Measurements from ENCODE around the gene NPAS3.

NPAS3 gene

DNA sequence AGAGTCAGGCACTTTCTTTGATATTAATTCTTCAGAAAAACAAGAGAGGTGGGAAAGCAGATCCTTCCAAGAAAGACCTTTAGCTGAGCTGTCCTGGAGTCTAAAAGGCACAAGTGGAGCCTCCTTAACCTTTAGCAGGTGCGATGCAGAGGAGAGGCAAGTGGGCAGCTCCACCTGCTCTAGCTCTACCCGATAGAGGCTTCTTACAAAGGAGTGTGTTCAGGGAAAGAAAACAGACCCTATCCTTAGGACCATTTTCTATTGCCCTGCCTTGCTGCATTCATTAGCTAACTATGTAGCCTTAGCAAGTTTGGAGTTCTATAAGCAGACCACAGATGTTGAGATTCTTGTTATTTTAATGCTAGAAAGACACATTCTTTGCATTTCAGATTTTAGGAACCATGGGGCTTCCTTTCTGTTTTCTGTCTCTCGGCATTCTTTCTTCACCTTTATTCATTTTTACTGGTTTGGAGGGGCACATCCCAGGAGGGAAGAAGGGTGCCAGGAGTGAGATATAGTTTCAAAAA, 797.7 kb downstream of the NPAS3 start:
- DNase-seq, result no peak

DNA sequence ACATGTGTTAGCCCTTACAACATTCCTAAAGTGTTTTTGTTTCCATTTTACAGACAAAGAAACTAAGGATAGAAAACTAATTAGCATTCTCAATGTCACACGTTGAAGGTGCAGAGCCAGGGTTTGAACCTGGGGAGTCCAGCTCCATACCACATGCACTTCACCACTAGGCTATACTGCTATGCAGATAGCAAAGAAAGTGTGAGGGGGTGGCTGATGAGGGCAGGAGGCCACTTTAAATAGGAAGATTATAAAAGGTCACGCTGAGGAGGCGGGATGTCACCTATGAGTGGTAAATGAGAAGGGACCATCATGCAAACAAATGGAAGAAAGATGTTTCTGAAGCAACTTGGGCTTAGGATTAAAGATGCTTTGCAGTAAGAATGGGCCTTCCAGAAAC, 798.3 kb downstream of the NPAS3 start:
- no peak for DNase-seq

DNA sequence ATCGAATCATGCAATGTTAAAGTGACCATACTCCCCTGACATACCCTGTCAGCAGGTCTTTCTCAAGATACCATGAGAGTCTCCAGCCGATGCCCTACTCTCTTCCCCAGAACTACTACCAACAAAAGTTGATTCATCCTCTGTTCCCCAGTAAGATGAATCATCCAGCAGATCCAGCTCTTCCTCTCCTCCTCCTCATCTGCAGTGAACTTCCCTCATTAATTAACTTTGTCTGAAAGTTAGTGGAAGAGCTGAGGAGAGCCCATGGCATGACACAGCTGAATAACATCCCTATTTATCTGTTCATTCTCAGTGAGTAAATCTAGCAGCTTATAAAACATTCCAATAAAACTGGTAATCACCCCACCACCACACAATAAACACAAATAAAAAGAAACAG, 798.8 kb downstream of the NPAS3 start:
- DNase-seq, result no peak

DNA sequence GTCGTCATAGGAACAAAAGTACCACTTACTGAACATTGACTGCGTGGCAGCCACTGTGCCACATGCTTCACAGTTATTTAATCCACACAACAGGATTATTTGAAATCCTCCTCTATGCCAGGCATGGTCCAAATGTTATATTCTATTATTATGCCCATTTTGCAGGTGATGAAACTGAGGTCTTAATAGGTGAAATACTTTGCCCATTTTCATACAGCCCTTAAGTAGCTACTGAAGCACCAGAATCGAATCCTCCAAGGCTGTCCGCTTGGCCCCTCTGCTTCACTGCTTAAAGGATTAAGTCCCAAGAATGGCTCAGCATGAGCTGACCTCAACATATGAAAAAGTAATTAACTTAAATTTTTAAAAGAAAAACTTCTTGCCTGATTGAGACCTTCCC, 799.4 kb downstream of the NPAS3 start:
- DNase-seq, result no peak

DNA sequence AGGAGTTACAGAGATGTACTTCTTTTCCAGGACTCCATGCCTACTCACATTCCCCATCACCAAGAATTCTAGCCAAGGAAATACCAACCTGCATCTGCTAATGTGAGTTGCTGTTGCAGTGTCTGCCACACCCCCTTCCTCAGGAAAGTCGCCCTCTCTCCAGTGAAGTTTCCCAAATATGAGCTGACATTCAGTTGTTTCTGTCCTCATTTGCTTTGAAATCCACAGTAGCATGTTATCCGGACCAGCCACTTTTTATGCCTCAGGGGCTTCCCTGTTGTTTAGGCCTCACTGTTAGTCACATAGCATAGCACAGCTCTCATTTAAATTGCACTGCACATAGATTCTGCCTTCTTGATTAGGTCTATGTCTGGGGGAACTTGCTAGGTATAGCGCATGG, 799.8 kb downstream of the NPAS3 start:
- DNase-seq, result no peak

DNA sequence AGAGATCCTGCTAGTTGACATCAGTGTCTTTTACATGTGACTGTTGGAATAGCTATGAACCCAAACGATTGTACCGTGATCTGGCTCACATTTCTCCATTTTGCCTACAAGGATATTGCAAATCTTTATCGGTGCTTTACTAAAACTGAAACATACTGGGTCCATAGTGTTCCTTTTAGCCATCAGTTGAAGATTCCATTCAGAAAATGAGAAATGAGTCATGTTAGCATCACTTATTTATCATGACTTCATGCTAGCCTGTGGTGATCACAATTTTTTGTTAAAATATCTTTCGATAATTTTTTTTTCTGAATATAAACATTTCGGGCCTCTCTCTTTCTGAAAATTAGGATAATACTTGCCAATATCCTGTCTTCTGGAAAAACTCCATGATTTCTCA, 801.9 kb downstream of the NPAS3 start:
- DNase-seq, result no peak

DNA sequence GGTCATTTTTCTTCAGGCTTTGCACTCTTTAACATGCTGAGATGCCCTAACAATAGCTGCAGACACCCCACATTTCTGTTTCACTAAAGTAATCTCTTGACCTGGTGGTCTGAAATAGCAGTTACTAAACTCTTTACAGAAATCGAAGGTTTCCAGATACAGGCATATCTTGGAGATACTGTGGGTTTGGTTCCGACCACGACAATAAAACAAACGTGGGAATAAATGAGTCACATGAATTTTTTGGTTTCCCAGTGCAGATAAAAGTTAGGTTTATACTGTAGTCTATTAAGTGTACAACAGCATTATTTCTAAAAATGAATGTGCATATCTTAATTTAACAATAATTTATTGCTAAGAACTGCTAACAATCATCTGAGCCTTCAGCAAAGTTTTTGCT, 803.5 kb downstream of the NPAS3 start:
- DNase-seq, result no peak

DNA sequence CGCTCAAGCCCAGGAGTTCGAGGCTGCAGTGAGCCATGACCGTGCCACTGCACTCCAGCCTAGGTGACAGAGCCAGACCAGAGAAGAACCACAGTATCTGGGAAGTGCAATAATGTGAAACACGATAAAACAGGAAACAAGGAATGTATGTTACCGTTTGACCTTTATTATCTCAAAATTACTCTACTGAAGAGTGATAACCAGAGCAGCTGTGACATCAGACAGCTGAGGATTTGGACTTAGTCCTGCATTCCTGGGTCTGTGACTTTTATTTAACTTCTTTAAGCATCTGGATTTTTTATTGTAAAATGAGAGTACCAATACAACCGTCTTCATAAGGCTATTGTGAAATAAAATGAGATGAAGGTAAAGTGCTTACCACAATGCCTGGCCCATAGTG, 806.5 kb downstream of the NPAS3 start:
- no peak for DNase-seq

DNA sequence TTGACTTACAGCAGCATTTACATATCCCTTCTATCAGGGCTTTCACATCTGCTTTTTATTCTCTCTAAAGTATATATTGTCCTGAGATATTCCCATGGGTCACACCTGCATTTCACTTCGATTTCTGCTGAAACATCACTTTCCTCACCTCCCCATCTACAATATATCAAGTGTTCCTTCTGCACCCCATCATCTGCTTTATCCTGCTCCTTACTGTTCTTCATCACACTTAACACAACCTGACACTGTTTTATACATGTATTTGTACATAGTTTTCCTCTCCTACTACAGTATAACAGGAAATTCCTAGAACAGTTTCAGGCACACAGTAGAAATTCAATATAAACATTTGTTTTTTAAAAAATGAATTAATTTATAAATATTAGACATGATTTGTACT, 809.1 kb downstream of the NPAS3 start:
- DNase-seq, result no peak

DNA sequence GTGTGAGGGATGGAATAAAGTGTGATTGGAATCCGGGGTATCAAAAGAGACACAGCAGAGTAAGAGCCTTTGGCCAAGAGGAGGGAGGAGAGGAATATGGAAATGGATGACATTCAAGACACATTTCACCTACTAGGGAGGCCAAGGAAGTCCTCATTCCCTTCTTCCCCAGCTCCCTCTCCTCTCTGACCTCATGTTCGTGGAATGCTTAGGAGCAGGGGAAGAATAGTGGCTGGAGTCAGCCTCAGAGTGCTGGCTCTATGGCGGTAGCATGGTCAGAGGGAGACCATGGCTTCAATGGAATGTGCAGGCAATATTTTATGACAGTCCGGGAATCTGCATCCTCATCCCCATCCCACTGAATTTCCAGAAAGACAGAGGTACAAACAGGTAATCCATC, 815.6 kb downstream of the NPAS3 start:
- DNase-seq, result no peak

DNA sequence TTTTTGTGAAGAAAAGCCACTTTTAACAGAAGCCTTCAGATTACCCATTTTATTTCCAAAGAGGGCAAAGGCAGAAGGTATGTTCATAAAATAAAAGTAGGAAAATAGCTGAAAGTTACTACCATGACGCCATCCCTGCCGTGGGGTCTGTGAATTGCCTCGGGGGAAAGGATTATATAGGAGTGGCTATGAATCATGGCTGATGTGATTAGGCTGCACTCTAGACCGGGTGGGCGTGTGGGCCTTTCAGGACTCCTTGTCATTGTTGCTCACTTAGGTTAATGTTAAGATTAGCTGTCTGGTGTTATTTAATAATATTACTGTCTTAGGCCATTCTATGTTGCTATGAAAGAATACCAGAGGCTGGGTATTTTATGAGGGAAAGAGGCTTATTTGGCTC, 816.7 kb downstream of the NPAS3 start:
- no peak for DNase-seq

DNA sequence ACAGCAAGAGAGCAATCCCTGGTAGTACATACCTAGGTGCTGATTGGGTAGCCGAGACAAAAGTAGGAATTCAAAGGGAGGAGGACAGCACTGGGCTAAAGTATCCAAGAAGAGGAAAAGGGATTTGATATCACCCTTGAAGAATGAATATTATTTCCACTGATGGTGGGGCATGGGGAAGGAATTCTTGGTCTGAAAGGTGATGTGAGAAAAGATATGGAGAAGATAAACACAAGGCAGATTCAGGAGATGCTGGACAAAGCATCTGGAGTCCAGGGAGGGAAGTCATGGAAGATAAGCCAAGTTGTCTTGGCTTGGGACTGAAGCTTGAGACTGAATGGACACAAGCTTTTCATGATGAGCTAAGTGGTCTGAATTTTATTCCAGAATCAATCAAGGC, 818.2 kb downstream of the NPAS3 start:
- DNase-seq, result no peak

DNA sequence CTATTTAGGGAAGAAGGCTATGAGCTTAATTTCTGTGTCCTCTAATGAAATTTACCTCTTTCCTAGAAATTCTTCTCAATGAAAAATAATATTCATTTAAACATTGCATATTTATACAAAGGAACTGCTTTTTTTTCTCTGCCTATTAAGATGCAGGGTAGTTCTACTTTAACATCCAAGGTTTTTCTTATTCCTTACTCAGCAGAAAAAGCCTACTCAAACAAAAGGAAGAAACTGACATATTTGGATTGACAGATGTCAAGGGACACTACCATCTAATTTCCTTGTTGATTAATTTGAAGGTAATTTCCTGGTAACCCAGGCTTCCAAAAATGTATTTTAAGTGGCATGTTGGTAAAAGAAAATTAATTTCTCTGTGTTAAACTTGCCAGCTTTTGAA, 819.9 kb downstream of the NPAS3 start:
- no peak for DNase-seq

DNA sequence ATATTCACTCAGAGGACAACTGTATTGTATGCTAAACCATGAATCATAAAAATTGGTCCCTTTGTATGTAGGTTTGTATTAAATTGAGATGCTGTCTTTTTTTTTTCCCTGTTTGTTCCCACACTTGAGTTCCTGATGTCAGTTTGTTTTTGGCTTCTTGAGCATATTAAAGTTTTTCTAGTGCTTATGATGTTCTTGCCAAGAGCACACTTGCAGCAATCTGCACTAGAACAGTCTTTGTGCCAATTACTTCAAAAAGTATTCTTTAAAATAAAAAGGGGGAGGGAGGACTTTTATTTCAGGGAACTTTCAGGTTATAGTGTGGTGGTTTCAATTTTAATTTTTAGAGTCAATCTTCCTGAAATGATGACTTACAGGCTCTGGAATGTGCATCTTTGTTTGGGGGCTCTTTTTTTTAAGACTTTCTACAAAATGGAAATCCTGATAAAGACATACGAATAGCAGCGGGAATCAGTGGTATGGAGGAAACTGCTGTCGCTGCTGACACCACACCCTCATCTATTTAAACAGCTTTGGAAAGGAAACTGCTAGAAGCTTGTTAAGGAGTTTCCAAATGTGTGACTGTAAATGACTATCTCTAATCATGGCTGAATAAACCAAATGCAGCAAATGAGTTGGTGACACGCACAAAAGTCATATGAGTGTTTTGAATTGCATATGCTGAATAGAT, 823.6 kb downstream of the NPAS3 start:
- no peak for DNase-seq

DNA sequence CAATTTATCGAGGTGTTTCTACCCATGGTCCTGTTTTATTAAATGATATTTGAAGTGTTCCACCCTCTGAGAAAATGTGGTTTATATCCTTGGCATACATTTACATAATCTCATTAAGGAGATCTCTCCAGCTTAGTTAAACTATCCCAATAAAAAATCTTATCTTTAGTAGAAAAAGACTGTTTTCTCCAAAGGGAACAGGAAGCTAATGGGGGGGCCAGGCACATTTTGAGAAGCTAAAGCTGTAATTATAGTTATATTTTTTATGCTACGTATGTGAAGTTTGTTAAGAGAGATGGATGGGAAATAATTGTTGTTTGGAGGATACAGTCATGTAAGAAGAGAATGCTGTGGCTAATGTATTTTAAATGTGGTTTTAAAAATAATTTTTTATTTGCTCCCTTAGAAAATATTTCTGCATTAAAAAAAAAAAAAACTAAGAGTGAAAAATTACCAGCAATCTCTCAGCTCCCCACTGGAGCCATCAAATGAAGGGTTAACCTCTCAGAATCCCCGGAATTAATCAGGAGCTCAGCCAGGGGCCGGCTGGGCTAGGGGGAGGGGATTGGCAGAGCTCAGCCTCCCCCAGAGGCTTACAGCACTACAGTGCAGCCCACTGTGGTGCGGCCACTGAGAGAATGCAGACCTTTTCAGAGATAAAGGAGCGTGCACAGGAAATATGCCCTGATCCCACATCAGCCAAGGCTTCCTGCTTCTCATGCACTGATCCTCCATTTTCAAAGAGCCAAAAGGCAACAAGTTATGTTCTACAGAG, 826.4 kb downstream of the NPAS3 start:
- no peak for DNase-seq

DNA sequence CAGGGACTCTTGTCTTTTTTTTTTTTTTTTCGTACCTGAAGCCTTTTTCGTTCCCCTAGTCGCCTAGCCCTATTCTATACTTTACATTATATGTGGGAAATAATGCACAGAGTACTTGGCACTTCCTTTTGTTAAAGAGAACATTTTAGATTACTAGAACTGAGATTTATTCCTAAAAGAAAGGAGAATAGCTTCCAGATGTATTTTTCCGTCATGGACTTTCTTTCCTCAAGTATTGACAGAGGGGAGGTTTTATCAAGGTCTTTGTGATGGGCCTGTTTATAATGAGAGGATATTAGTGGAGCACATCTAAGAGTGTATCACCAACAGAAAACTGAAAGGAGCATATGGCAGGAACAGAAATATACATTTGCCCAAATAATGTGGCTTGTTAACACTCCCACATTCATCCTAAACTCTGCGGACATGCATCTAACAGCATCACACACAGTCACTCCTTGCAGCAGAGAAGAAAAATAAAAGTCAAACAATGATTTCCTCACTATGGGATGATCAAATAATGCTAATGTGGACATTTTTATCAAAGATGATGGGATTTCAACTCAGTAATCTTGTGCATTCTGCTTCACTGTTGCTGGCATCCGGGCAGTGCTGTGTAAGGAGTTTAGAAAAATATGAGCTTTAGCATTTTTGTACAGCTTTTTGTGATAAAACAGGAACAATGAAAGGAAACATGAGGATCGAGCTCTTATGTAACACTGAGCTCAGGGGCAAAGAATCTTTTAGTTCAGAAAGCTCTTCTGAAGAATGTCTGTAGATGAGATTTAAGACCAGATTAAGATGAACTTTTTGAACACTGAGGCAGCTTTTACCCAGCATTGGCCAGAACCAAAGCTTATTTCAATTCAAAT, 829.1 kb downstream of the NPAS3 start:
- no peak for DNase-seq

DNA sequence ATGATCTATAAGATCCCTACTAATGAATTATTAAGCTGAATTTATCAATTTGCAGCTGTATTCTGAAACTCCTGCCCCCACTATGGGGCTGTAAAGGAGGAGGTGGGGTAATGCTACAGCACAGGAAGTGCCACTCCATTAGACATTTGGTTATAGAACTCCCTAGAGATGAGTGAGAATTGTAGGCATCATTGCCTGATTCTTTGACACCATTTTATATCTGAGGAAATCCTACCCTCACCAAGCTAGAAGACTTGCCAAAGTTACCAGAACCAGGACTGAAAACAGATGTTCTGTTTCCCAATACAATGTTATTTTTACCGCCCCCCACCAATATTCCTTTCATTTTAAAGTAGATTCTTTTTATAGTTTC, 829.8 kb downstream of the NPAS3 start:
- DNase-seq, result no peak

DNA sequence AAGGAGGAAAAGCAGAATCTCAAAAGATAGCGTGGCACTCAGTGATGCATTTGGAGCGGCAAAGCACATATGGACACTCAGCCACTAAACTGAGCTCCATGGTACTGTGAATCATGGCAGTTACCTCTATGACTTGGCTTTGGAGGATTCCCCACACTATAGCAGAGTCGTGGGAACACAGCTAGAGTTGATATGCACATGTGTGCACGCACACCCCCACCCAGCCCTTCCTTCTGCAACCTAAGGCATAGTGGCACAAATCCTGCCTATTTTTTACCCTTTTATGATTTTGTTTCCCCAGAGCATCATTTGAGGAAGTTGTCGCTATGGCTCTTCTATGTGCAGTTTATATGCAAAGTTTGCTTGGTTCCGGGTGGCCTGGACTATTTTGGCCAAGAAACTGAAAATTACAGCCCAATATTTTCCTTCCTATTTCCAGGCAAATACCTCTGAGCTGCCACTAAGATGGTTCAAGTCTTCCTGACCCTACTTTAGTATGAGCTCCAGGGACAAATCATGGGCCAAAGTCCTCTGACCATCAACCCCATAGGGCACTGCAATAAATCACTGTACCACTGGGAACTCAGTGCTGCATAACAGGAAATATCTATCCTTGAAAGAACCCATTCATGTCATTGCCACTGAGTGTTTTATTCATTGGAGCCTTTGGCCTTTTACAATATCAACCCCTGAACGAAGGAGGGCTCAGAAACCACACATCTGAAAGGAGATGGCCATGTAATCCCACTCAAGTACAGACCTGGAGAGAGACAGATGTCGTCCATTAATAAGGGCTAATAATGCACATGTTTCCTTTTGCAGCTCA, 834.7 kb downstream of the NPAS3 start:
- no peak for DNase-seq

DNA sequence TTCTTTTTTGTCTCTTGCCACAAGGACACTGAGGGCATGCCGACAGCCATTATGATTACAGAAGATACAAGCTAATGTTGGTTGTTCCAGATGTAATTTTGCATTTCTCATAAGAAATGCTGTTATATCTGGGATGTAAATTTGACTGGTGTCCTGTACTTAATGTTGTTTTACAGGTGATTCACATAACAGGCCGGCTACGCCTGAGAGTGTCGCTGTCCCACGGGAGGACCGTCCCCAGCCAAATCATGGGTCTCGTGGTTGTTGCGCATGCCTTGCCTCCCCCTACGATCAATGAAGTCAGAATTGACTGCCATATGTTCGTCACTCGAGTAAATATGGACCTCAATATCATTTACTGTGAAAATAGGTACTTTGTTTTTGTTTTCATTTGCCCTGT, 835.5 kb downstream of the NPAS3 start:
- no peak for DNase-seq

DNA sequence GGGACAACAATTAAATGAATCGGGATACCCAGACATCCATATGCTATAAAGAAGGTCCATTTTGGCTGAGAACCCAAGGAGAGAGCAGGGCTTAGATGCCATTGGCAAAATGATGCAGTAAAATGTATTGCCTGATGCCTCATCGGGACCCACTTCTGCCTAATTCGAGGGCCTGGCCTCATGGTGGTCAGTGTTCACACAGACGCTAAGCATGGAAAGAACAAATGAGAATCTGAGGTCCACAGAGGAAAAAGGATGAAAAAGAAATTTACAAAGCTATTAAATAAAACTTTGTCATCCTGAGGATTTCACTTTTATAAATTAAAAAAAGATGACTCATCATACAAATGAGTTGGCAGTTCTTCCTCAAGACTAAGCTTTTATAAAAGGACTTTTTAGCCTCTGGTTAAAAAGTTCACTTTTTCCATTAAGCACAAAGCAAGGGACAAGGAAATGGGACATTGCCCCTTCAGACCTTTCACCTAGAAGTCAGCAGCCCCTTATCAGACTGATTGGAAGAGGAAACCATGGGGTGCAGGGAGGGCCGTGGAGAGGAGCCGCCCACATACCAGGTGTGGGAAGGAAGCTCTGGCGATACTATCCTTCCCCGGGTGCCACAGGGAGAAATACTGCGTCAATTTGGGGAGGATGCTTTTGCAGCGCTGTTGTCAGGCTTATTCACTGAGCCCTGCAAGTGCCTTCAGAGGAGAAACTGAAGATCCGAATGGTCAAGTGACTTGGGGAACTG, 836.2 kb downstream of the NPAS3 start:
- DNase-seq, result no peak

DNA sequence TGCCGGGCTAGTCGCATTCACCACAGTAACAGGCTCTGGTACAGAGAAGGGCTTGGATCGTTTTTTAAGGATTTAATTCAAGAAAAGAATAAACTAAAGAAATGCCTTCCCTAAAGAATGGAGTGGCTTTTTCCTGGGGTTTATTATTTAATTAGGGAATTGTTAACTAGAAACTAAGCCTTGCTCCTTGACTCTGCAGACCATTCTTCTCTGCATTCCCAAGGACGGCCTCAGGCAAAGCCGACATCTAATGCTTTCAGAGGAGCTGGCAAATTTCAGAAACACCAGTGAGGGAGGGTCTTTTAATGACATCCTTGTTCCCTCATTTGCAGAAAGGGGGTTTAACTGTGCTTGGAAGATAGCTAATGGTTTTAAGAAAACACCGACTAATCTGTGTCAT, 838.2 kb downstream of the NPAS3 start:
- no peak for DNase-seq

DNA sequence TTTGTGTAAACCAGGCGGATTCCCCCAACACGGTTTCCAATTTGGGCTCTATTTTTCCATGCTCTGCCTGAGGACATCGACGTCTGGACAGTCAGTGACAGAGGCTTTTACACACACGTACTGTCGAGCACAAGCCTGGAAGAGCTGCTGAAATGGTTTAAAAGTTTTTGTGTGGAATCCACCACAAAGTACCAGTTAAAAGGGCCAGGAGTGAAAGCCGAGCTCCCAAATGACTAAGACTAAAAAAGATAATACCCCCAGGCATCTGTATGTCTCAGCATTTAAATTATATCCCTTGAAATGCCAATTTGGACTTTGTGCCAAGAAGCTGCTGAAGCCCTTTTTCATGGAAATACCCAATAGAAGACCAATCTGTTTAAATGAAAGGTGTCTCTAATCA, 839.0 kb downstream of the NPAS3 start:
- DNase-seq, result no peak

Measured in activated naive CD4-positive, alpha-beta T cell treated with Interleukin-2 at 50 U/mL for 16 hours (primary cell).